Trophoblast cell (in vitro differentiated cells and primary cell): Measurements from ENCODE around the gene FMNL2.

Source experiments
- DNase-seq, 2 donors: peaks; one replicate each; pipeline ENCODE4 v3.0.0-alpha.2; 2016
- H2AFZ ChIP-seq: 2 replicates; pipeline ENCODE4 v1.6.1; 2013; ENCODE audit warnings: low read length, moderate library complexity, mild to moderate bottlenecking; ENCODE audit not compliant: insufficient read depth, poor library complexity
- H2AK5ac ChIP-seq: 2 replicates; pipeline ENCODE4 v1.6.1; 2013; ENCODE audit warnings: mild to moderate bottlenecking, low read length
- H2BK120ac ChIP-seq: 2 replicates; pipeline ENCODE4 v1.6.1; 2013; ENCODE audit warnings: low read length, mild to moderate bottlenecking, moderate library complexity; ENCODE audit not compliant: insufficient read depth, poor library complexity
- H2BK12ac ChIP-seq: 2 replicates; pipeline ENCODE4 v1.6.1; 2013; ENCODE audit warnings: mild to moderate bottlenecking, low read length, moderate library complexity
- H2BK5ac ChIP-seq: 2 replicates; pipeline ENCODE4 v1.6.1; 2013; ENCODE audit warnings: low read length, low read depth, moderate library complexity, mild to moderate bottlenecking; ENCODE audit not compliant: poor library complexity
- H3K14ac ChIP-seq: 2 replicates; pipeline ENCODE4 v1.6.1; 2013; ENCODE audit warnings: mild to moderate bottlenecking, low read length
- H3K18ac ChIP-seq: 2 replicates; pipeline ENCODE4 v1.6.1; 2013; ENCODE audit warnings: mild to moderate bottlenecking, low read length
- H3K23ac ChIP-seq: 2 replicates; pipeline ENCODE4 v1.6.1; 2013; ENCODE audit warnings: low read length
- H3K27ac ChIP-seq: 2 replicates; pipeline ENCODE4 v1.5.1; 2013; ENCODE audit warnings: low read depth, mild to moderate bottlenecking, inconsistent platforms, low read length, moderate library complexity
- H3K27me3 ChIP-seq: 2 replicates; pipeline ENCODE4 v1.6.1; 2013; ENCODE audit warnings: inconsistent platforms, mild to moderate bottlenecking, low read length, moderate library complexity; ENCODE audit not compliant: insufficient read depth
- H3K36me3 ChIP-seq, 2 experiments: 1 replicate in 1 of 2; 2 replicates in 1 of 2; pipeline ENCODE4 v1.6.1; 2013; ENCODE audit warnings: low read length in 2 of 2, mild to moderate bottlenecking in 2 of 2, moderate library complexity in 1 of 2; ENCODE audit not compliant: insufficient read depth in 2 of 2, control insufficient read depth in 1 of 2
- H3K4ac ChIP-seq: 2 replicates; pipeline ENCODE4 v1.6.1; 2013; ENCODE audit warnings: low read depth, mild to moderate bottlenecking, low read length, moderate library complexity
- H3K4me1 ChIP-seq, 2 experiments: 1 replicate in 1 of 2; 2 replicates in 1 of 2; pipeline ENCODE4 v1.6.1; 2013; ENCODE audit warnings: low read length in 2 of 2, mild to moderate bottlenecking in 2 of 2, moderate library complexity in 1 of 2; ENCODE audit not compliant: insufficient read depth in 2 of 2, control insufficient read depth in 1 of 2
- H3K4me2 ChIP-seq: 2 replicates; pipeline ENCODE4 v1.6.1; 2013; ENCODE audit warnings: inconsistent platforms, mild to moderate bottlenecking, low read length, moderate library complexity
- H3K4me3 ChIP-seq: 2 replicates; pipeline ENCODE4 v1.5.1; 2013; ENCODE audit warnings: mild to moderate bottlenecking, low read depth, low read length, inconsistent platforms
- H3K79me1 ChIP-seq: one replicate; pipeline ENCODE4 v1.6.1; 2013; ENCODE audit warnings: low read length
- H3K79me2 ChIP-seq: 2 replicates; pipeline ENCODE4 v1.6.1; 2013; ENCODE audit warnings: low read length, mild to moderate bottlenecking; ENCODE audit not compliant: control insufficient read depth, insufficient read depth, poor library complexity
- H3K9ac ChIP-seq: 2 replicates; pipeline ENCODE4 v1.6.1; 2013; ENCODE audit warnings: mild to moderate bottlenecking, low read length
- H3K9me3 ChIP-seq: 2 replicates; pipeline ENCODE4 v1.6.1; 2013; ENCODE audit warnings: low read depth, mild to moderate bottlenecking, control low read depth, inconsistent platforms, low read length; ENCODE audit not compliant: insufficient read depth
- H4K12ac ChIP-seq: 2 replicates; pipeline ENCODE4 v1.6.1; 2013; ENCODE audit warnings: low read depth, mild to moderate bottlenecking, low read length, moderate library complexity
- H4K8ac ChIP-seq: 2 replicates; pipeline ENCODE4 v1.6.1; 2013; ENCODE audit warnings: low read depth, mild to moderate bottlenecking, low read length, moderate library complexity
- H4K91ac ChIP-seq: one replicate; pipeline ENCODE4 v1.6.1; 2013; ENCODE audit warnings: low read depth, mild to moderate bottlenecking, low read length, moderate library complexity
- WGBS: extraction: QIAGEN DNeasy Blood & Tissue Kit; methylation state at CpG from one replicate; pipeline ENCODE4 v1.1.7; 2013; ENCODE audit warnings: missing lambda C conversion rate; ENCODE audit not compliant: insufficient read length, insufficient coverage; ENCODE audit errors: extremely low coverage; 5-methylcytosine and 5-hydroxymethylcytosine counted together

Gene FMNL2

DNA sequence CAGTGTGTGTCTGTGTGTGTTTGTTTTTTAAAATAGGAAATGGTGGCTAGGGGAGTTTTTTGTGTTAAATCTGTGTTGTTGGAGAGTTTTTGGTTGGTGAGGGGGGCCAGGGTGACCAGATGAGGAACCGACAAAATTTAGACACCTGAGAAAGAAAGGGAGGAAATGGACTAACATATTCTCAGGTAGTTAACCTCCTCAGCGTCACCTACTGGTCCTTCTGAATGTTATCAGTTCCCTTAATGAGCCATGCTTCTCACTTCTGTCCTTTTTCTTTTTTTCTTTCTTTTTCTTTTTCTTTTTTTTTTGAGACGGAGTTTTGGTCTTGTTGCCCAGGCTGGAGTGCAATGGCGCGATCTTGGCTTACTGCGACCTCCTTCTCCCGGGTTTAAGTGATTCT lies 107.0 kb downstream of the FMNL2 start:
- H3K4me2 ChIP-seq: no peak overlapping the region
- H3K18ac ChIP-seq: no peak overlapping the region
- no peak overlapping the region for H3K23ac ChIP-seq
- H3K79me1 ChIP-seq: no peaks in the 10 kb centered on the region
- H3K14ac ChIP-seq: no peak overlapping the region
- no peak overlapping the region for H4K8ac ChIP-seq
- no peaks in the 10 kb centered on the region for H3K27me3 ChIP-seq
- H2AK5ac ChIP-seq: no peak overlapping the region
- no peak overlapping the region for H4K12ac ChIP-seq
- H3K4ac ChIP-seq: no peak overlapping the region
- H3K4me1 ChIP-seq: no peaks in the 10 kb centered on the region
- H3K36me3 ChIP-seq: no peaks in the 10 kb centered on the region
- DNase-seq: no peak
- WGBS: no CpG with 5 or more reads among the region's 7 CpGs
- no peak overlapping the region for H3K9ac ChIP-seq
- H2BK5ac ChIP-seq: no peak overlapping the region
- no peak overlapping the region for H2AFZ ChIP-seq
- H4K91ac ChIP-seq: no peak overlapping the region
- H3K27ac ChIP-seq: no peak overlapping the region
- no peaks in the 10 kb centered on the region for H3K79me2 ChIP-seq
- no peak overlapping the region for H2BK120ac ChIP-seq
- no peak overlapping the region for H2BK12ac ChIP-seq
- no peak overlapping the region for H3K4me3 ChIP-seq
- no peaks in the 10 kb centered on the region for H3K9me3 ChIP-seq

DNA sequence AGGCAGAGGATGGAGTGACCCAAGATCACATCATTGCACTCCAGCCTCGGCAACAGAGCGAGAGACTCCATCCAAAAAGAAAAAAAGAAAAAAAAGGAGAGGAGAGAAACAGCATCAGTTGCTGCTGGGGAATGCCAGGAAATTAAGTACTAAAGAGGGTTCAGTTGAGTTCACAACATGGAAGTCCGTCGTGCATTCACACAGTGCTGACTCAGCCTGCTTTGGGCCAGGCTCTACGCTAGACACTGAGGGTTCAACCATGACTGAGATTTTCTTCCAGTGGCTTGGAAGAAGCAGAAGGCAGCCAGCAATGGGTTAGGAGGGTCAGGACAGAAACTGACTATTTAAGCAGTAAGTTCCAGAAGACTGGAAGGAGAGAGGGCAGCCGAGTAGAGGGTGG lies 108.8 kb downstream of the FMNL2 start:
- Histone ChIP-seq H4K91ac (no peak overlapping the region), H3K4me1 (no peaks in the 10 kb centered on the region), H2BK5ac (no peak overlapping the region), H3K23ac (no peak overlapping the region), H3K4me3 (no peak overlapping the region), H4K12ac (no peak overlapping the region), H3K18ac (no peak overlapping the region), H2BK120ac (no peak overlapping the region), H3K9me3 (no peaks in the 10 kb centered on the region), H2BK12ac (no peak overlapping the region), H3K4me2 (no peak overlapping the region), H3K14ac (no peak overlapping the region), H3K79me1 (no peaks in the 10 kb centered on the region), H3K9ac (no peak overlapping the region), H2AFZ (no peak overlapping the region), H3K36me3 (no peaks in the 10 kb centered on the region), H3K79me2 (no peaks in the 10 kb centered on the region), H3K4ac (no peak overlapping the region), H3K27ac (no peak overlapping the region), H4K8ac (no peak overlapping the region), H3K27me3 (no peaks in the 10 kb centered on the region), H2AK5ac (no peak overlapping the region)
- peak in 1 of 2 donors; percentile 22 for DNase-seq
- no CpG with 5 or more reads among the region's 6 CpGs for WGBS

DNA sequence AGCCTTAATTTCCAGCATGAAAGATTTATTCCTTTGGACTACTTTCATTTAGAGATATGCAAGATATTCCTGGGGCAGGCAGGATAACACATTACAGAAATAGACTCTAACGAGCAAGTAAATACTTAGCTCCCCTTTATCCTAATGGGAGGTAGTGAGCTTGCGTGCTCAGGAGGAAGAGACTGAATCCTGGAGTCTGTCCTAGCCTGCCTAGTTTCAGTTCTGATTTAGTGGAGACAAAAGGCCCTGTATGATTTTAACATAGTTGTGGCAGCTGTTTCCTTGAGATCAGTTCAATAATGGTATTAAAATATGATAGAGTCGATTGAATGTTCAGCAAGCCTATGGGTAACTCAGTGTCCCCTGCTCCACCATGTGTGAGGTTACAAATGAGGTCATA lies 109.5 kb downstream of the FMNL2 start:
- Histone ChIP-seq H3K36me3 (no peaks in the 10 kb centered on the region), H3K23ac (no peak overlapping the region), H4K91ac (no peak overlapping the region), H3K9ac (no peak overlapping the region), H3K4me3 (no peak overlapping the region), H3K4me1 (no peaks in the 10 kb centered on the region), H3K4ac (no peak overlapping the region), H4K8ac (no peak overlapping the region), H3K14ac (no peak overlapping the region), H3K27me3 (no peaks in the 10 kb centered on the region), H3K9me3 (no peaks in the 10 kb centered on the region), H3K18ac (no peak overlapping the region), H3K4me2 (no peak overlapping the region), H2AK5ac (no peak overlapping the region), H3K79me2 (no peaks in the 10 kb centered on the region), H2BK120ac (no peak overlapping the region), H2BK12ac (no peak overlapping the region), H3K79me1 (no peaks in the 10 kb centered on the region), H2AFZ (no peak overlapping the region), H4K12ac (no peak overlapping the region), H2BK5ac (no peak overlapping the region), H3K27ac (no peak overlapping the region)
- no peak for DNase-seq
- WGBS: no CpG with 5 or more reads among the region's 3 CpGs

DNA sequence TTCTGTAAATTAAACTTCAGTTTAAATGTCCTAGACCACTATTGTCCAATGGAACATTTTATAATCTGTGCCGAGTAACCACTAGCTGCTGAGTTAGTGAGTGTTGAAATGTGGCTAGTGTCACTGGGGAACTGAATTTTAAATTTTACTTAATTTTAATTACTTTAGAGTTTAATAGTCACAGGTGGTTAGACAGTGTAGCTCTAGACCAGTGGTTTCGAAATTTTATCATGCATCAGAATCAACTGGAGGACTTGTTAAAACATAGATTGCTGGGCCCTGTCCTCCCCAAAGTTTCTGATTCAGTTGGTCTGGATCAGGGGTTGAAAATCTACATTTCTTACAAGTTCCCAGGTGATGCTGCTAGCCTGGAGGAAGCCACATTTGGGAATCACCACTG lies 110.4 kb downstream of the FMNL2 start:
- no peak overlapping the region for H3K27ac ChIP-seq
- no peak overlapping the region for H2AK5ac ChIP-seq
- no peak overlapping the region for H3K4ac ChIP-seq
- no peak overlapping the region for H3K23ac ChIP-seq
- WGBS: no CpG with 5 or more reads among the region's 2 CpGs
- no peak overlapping the region for H3K9ac ChIP-seq
- no peaks in the 10 kb centered on the region for H3K9me3 ChIP-seq
- no peak overlapping the region for H2BK120ac ChIP-seq
- H4K12ac ChIP-seq: no peak overlapping the region
- no peak overlapping the region for H3K4me3 ChIP-seq
- no peak overlapping the region for H2AFZ ChIP-seq
- no peak overlapping the region for H4K8ac ChIP-seq
- no peaks in the 10 kb centered on the region for H3K27me3 ChIP-seq
- no peaks in the 10 kb centered on the region for H3K79me1 ChIP-seq
- H3K4me1 ChIP-seq: no peaks in the 10 kb centered on the region
- no peaks in the 10 kb centered on the region for H3K79me2 ChIP-seq
- no peak overlapping the region for H3K18ac ChIP-seq
- H2BK12ac ChIP-seq: no peak overlapping the region
- no peak for DNase-seq
- H3K14ac ChIP-seq: no peak overlapping the region
- H3K36me3 ChIP-seq: no peaks in the 10 kb centered on the region
- no peak overlapping the region for H3K4me2 ChIP-seq
- no peak overlapping the region for H4K91ac ChIP-seq
- H2BK5ac ChIP-seq: no peak overlapping the region
